Astrocyte (in vitro differentiated cells and primary cell): ENCODE data around the gene CYB5R4.
"Not testable (repeated sequence)": the region's sequence is repeated elsewhere in the genome, so short reads cannot be mapped to it uniquely, and the experiment has no call there.

Experiments
- EZH2 ChIP-seq: IDR thresholded peaks from 2 replicates; pipeline ENCODE4 v1.6.1; 2012; ENCODE audit warnings: mild to moderate bottlenecking, low read length, inconsistent platforms; ENCODE audit not compliant: insufficient read depth
- TF ChIP-seq, protein P1 (sequence below): IDR thresholded peaks from 2 replicates; pipeline ENCODE4 v1.5.1; 2011; ENCODE audit warnings: low read depth, mild to moderate bottlenecking, inconsistent platforms, low read length, moderate library complexity; ENCODE audit not compliant: insufficient read depth

DNA sequence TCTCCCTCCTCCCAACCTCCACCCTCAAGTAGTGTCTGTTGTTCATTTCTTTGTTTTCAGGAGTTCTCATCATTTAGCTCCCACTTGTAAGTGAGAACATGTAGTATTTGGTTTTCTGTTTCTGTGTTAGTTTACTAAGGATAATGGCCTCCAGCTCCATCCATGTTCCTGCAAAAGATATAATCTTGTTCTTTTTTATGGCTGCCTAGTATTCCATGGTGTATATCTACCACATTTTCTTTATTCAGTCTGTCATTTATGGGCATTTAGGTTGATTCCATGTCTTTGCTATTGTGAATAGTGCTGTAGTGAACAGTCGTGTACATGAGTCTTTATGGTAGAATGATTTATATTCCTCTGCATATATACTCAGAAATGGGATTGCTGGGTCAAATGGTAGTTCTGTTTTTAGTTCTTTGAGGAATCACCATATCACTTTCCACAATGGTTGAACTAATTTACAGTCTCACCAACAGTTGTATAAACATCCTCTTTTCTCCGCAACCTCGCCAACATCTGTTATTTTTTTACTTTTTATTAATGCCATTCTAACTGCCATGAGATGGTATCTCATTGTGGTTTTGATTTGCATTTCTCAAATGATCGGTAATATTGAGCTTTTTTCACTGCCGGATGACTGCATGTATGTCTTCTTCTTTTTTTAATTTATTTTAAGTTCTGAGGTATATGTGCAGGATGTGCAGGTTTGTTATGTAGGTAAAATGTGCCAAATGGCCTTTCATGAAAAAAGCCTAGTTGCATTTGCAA lies 48.3 kb downstream of the CYB5R4 start:
- TF ChIP-seq, protein P1, sequence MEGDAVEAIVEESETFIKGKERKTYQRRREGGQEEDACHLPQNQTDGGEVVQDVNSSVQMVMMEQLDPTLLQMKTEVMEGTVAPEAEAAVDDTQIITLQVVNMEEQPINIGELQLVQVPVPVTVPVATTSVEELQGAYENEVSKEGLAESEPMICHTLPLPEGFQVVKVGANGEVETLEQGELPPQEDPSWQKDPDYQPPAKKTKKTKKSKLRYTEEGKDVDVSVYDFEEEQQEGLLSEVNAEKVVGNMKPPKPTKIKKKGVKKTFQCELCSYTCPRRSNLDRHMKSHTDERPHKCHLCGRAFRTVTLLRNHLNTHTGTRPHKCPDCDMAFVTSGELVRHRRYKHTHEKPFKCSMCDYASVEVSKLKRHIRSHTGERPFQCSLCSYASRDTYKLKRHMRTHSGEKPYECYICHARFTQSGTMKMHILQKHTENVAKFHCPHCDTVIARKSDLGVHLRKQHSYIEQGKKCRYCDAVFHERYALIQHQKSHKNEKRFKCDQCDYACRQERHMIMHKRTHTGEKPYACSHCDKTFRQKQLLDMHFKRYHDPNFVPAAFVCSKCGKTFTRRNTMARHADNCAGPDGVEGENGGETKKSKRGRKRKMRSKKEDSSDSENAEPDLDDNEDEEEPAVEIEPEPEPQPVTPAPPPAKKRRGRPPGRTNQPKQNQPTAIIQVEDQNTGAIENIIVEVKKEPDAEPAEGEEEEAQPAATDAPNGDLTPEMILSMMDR, result not testable (repeated sequence)
- TF ChIP-seq EZH2, result not testable (repeated sequence)
